ENCODE results near the gene MBLAC2.

Gene MBLAC2

GRCh38 chr5:90483206-90483605 lies 8.6 kb upstream of the MBLAC2 start:
- no peaks in the 10 kb centered on the region for H3K9me3 ChIP-seq
- no peaks in the 10 kb centered on the region for H3K27me3 ChIP-seq
- TF ChIP-seq CTCF (IDR thresholded peaks at IDR 0.05; ENCODE audit: low read depth, low read length), result no peak
- H3K4me3 ChIP-seq (ENCODE audit: low read depth, low read length), result no peak overlapping the region
- no peak for DNase-seq
- H3K36me3 ChIP-seq, result no peaks in the 10 kb centered on the region
- H3K4me1 ChIP-seq, result no peaks in the 10 kb centered on the region

GRCh38 chr5:90480699-90481098 lies 6.1 kb upstream of the MBLAC2 start:
- H3K27me3 ChIP-seq, result no peaks in the 10 kb centered on the region
- no peak overlapping the region for H3K4me3 ChIP-seq (ENCODE audit: low read depth, low read length)
- H3K9me3 ChIP-seq, result no peaks in the 10 kb centered on the region
- no peak for TF ChIP-seq CTCF (IDR thresholded peaks at IDR 0.05; ENCODE audit: low read depth, low read length)
- no peaks in the 10 kb centered on the region for H3K36me3 ChIP-seq
- H3K4me1 ChIP-seq, result no peaks in the 10 kb centered on the region
- no peak for DNase-seq

- H3K27me3 ChIP-seq, result no peaks in the 10 kb centered on the region
- no peaks in the 10 kb centered on the region for H3K9me3 ChIP-seq
- no peak for DNase-seq
- H3K4me3 ChIP-seq (ENCODE audit: low read depth, low read length), result no peak overlapping the region
- no peaks in the 10 kb centered on the region for H3K36me3 ChIP-seq
- TF ChIP-seq CTCF (IDR thresholded peaks at IDR 0.05; ENCODE audit: low read depth, low read length), result no peak
- H3K4me1 ChIP-seq, result no peaks in the 10 kb centered on the region
These were observed 5.2 kb upstream of the MBLAC2 start for GRCh38 chr5:90479611-90480385.

GRCh38 chr5:90477621-90478215 lies 3.1 kb upstream of the MBLAC2 start:
- no peaks in the 10 kb centered on the region for H3K27me3 ChIP-seq
- no peaks in the 10 kb centered on the region for H3K9me3 ChIP-seq
- H3K4me3 ChIP-seq (ENCODE audit: low read depth, low read length), result no peak overlapping the region
- H3K36me3 ChIP-seq, result no peaks in the 10 kb centered on the region
- DNase-seq, result no peak
- no peaks in the 10 kb centered on the region for H3K4me1 ChIP-seq
- TF ChIP-seq CTCF (IDR thresholded peaks at IDR 0.05; ENCODE audit: low read depth, low read length), result no peak

DNA sequence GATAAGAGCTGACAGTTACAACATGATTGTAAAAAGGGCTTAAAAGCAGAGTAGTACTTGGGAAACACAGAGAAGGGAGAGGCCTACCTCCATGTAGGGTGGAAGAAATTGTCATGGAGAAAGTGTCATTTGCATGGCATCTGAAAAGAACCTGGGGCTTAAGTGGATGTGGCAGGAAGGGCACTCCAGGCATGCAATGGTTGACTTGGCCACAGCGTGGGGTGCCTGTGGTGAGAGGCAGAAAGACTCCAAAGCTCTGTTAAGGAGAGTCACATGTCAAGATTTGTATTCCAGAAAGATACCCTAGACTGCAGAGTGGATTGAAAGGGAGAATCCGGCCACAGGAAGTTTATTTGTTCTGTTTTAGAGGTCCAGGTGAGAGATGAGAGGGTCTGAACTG lies 2.5 kb upstream of the MBLAC2 start:
- no peak for DNase-seq
- Histone ChIP-seq H3K4me3 (ENCODE audit: low read depth, low read length) (no peak overlapping the region), H3K4me1 (no peaks in the 10 kb centered on the region), H3K27me3 (no peaks in the 10 kb centered on the region), H3K36me3 (no peaks in the 10 kb centered on the region), H3K9me3 (no peaks in the 10 kb centered on the region)
- no peak for TF ChIP-seq CTCF (IDR thresholded peaks at IDR 0.05; ENCODE audit: low read depth, low read length)

DNA sequence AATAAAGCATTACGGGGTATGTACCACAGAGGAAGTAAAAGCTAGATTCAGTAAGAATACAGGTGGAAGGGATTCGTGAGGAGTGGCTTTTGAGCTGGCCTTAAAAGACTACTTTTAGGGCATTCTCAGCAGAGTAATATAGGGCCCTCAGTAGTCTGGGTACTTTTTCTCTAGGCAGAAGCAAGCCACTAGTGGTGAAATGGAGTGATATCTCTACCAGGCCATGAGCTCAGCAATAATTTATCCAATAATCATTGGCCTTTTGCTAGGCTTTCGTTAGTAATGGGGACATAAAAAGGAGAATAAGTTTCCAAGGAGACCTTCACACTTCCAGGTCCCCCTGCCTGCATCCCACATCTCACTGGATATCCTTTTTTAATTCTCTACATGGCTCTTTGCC lies 1.8 kb upstream of the MBLAC2 start:
- Histone ChIP-seq H3K4me3 (ENCODE audit: low read depth, low read length) (no peak overlapping the region), H3K36me3 (no peaks in the 10 kb centered on the region), H3K27me3 (no peaks in the 10 kb centered on the region), H3K9me3 (no peaks in the 10 kb centered on the region), H3K4me1 (no peaks in the 10 kb centered on the region)
- DNase-seq, result no peak
- TF ChIP-seq CTCF (IDR thresholded peaks at IDR 0.05; ENCODE audit: low read depth, low read length), result no peak
